Skeletal muscle satellite cell (primary cell): ENCODE results near the gene CPEB2.

ENCODE experiments used
- H3K27me3 ChIP-seq: 2 replicates; pipeline ENCODE4 v1.7.0; 2013; ENCODE audit warnings: low read length; ENCODE audit not compliant: control insufficient read depth, insufficient read depth
- H3K36me3 ChIP-seq: 2 replicates; pipeline ENCODE4 v1.7.0; 2013; ENCODE audit warnings: mild to moderate bottlenecking, control low read depth, low read length; ENCODE audit not compliant: insufficient read depth
- H3K4me1 ChIP-seq: 2 replicates; pipeline ENCODE4 v1.7.0; 2013; ENCODE audit warnings: low read length; ENCODE audit not compliant: control insufficient read depth, insufficient read depth
- H3K4me2 ChIP-seq: 2 replicates; pipeline ENCODE4 v1.7.0; 2013; ENCODE audit warnings: mild to moderate bottlenecking, low read length
- H3K4me3 ChIP-seq: 2 replicates; pipeline ENCODE4 v1.7.0; 2013; ENCODE audit warnings: low read length
- H3K9ac ChIP-seq: 2 replicates; pipeline ENCODE4 v1.7.0; 2013; ENCODE audit warnings: mild to moderate bottlenecking, low read depth, low read length, moderate library complexity
- H3K9me3 ChIP-seq: replicated peaks from 2 replicates; pipeline ENCODE4 v1.7.0; 2013; ENCODE audit warnings: mild to moderate bottlenecking, control low read depth, low read length

Gene CPEB2

DNA sequence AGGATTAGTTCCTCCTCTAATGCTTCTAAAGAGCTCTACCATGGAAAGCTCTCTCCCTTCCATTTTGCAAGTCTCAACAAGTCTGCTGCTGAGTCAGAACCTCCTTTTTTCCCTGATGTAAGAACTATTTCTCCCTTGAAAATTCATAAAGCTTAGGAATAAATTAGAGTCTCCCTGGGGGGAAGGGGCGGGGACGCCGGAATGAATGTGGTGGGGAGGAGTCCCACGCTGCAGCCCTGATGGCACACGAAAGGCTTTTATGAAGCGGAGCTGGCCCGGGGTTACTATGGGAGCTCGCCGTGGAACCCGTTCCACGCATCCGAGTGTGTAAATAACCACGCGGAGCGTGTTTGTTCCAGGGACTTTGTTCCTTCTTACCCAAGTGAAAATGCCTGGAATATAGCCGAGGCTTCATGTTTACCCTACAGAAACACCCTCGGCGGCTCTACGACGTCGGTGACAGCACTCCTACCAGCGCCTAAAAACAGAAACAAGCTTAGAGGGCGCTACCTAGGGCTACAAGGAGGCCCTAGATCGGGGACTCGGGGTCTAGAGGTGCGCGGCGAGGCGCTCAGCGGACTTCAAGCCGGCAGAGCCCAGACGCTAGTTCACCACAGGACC lies 923 bp upstream of the CPEB2 start:
- Histone ChIP-seq H3K36me3 (peaks cover 11% of the 10 kb centered on the region), H3K27me3 (no peaks in the 10 kb centered on the region), H3K9ac (peak overlapping the region; percentile 99), H3K4me3 (peak overlapping the region; percentile 97), H3K9me3 (no peaks in the 10 kb centered on the region), H3K4me1 (peaks cover 5% of the 10 kb centered on the region), H3K4me2 (peak overlapping the region; percentile 93)

DNA sequence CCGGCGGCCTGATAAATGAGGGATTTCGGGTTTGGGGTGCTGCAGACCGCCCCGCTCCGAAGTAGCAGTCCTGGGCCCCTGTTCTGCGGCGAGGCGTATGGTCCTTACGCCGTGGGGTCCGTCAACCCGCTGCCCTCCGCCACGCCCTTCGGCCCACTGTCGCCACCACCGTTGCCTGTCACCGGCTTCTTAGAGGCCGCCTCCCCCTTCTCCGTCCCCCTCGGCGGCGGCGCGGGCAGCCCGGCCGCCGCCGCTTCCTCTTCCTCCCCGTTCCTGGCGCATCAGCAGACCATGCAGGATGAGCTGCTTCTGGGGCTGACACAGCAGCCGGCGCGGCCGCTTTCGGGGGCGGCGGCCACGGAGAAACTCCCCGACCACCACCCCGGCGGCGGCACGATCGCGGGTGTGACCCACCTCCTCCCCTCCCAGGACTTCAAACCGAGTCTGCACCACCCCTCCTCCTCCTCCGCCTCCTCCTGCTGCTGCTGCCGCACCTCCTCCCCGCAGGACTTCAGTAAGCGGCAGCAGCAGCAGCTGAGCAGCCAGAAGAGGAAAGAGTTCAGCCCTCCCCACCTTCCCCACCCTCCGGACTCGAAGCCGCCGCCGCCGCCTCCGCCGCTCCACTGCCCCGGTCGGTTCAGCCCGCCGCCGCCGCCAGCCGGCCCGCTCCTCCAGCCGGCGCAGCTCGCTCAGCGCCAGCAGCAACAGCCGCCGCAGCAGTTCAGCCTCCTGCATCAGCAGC lies 549 bp downstream of the CPEB2 start:
- H3K4me3 ChIP-seq, result peak overlapping the region; percentile 97
- H3K9ac ChIP-seq, result peak overlapping the region; percentile 99
- H3K36me3 ChIP-seq, result peaks cover 19% of the 10 kb centered on the region
- H3K4me2 ChIP-seq, result peak overlapping the region; percentile 93
- H3K4me1 ChIP-seq, result peaks cover 5% of the 10 kb centered on the region
- H3K27me3 ChIP-seq, result no peaks in the 10 kb centered on the region
- H3K9me3 ChIP-seq, result no peaks in the 10 kb centered on the region

DNA sequence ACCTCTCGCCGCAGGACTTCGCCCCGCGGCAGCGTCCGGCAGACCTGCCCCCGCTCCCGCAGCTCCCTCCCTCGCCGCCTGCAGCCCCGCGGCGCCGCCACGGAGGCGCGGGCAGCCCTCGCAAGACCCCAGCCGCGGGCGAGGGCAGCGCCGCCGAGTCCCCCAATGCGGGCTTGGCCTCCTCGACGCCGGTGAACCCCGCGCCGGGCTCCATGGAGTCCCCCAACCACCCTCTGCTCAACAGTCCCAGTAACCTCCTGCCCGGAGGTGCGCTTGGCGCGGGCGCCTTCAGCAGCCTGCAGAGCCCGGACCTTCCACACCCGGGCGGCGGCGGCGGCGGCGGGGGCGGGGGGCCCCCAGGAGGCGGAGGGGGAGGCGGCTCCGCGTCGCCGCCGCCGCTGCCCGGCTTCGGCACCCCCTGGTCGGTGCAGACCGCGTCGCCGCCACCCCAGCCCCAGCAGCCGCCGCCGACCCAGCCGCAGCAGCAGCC lies 1.2 kb downstream of the CPEB2 start:
- Histone ChIP-seq H3K36me3 (peaks cover 25% of the 10 kb centered on the region), H3K9ac (peak overlapping the region; percentile 99), H3K4me1 (peaks cover 5% of the 10 kb centered on the region), H3K27me3 (no peaks in the 10 kb centered on the region), H3K9me3 (no peaks in the 10 kb centered on the region), H3K4me2 (peak overlapping the region; percentile 93), H3K4me3 (peak overlapping the region; percentile 97)

DNA sequence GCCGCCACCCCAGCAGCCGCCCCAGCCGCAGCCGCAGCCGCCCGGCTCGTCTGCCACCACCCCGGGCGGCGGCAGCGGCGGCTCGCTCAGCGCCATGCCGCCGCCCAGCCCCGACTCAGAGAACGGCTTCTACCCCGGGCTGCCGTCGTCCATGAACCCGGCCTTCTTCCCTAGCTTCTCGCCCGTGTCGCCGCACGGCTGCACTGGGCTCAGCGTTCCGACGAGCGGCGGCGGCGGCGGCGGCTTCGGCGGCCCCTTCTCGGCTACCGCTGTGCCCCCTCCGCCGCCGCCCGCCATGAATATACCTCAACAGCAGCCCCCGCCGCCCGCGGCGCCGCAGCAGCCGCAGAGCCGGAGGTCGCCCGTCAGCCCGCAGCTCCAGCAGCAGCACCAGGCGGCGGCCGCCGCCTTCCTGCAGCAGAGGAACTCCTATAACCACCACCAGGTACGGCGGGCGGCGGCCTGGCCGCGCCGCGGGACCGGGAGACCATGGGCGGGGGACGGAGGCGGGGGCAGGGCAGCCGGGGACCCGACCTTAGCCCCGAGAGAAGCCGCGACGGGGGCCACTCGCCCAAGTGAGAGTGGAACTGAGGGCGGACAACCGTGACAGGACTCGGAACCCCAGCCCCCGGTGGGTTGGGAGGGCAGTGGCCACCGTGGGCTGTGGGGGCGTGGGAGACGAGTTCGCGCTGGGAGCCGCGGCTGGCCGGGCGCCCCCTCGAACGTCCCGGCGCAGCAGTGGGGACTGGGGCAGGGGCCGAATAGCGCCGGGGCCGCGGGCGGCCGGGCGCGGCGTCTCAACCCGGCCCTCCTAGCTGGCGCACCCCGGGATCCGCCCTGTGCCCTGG lies 1.8 kb downstream of the CPEB2 start:
- no peaks in the 10 kb centered on the region for H3K27me3 ChIP-seq
- peak overlapping the region; percentile 99 for H3K9ac ChIP-seq
- H3K9me3 ChIP-seq, result no peaks in the 10 kb centered on the region
- H3K36me3 ChIP-seq, result peaks cover 32% of the 10 kb centered on the region
- peak overlapping the region; percentile 97 for H3K4me3 ChIP-seq
- peak overlapping the region; percentile 85 for H3K4me2 ChIP-seq
- peaks cover 5% of the 10 kb centered on the region for H3K4me1 ChIP-seq

DNA sequence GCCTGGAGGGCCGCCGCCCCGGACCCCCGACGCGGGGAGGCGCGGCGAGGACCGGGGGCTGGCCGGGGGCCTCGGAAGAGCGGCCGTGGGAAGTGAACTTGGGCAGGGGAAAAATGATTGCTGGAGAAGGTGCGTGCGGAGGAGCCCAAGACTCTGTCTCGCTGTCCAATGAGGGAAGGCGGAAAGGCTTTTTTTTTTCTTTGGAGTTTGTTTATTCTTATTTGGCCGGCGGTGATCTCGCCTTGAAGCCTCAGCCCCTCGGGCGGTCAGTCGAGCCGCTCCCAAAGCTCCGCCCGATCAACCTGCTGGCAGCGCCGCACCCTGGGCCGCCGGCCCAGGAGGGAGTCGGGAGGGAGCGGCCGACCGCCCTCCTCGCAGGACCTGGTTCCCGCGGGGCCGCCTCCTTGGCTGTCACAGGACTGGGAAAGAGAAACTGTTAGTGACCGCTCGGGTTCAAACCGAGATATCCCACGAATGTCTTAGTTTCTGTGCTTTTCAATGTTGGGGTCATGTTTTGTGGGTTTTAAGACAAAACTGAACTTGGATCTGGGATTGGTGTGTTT lies 2.5 kb downstream of the CPEB2 start:
- peak overlapping the region; percentile 99 for H3K9ac ChIP-seq
- peaks cover 5% of the 10 kb centered on the region for H3K4me1 ChIP-seq
- H3K9me3 ChIP-seq, result no peaks in the 10 kb centered on the region
- H3K27me3 ChIP-seq, result no peaks in the 10 kb centered on the region
- peak overlapping the region; percentile 85 for H3K4me2 ChIP-seq
- peaks cover 38% of the 10 kb centered on the region for H3K36me3 ChIP-seq
- H3K4me3 ChIP-seq, result peak overlapping the region; percentile 97

DNA sequence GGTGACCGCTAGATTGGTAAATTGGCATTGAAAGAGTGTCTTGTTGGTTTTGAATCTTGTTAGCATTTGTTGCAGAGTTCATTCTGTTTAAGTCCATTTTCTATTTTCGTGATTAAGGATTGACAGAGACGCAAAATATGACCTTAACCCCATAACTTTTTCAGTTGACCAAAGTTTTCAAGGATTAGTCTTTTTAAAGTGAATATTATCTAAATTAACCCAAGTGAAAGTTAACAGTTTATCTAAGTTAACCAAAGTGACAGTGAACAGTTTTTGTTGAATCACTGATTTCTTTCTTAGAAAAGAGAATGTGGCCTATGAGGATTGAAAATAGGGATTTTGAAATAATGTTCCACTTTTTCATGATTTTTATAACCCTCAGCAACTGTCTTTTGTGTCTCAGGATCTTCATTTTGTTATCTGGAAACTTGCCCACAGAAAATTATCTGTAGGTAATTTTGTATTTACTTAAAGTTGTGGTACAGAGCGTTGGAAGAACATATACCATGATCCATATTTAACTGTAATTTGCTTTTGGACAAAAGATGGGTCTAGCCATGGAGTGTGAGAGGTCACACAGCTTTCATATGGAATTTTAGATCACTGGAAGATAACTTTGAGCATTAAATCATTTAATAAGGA lies 3.3 kb downstream of the CPEB2 start:
- Histone ChIP-seq H3K4me3 (peak overlapping the region; percentile 97), H3K4me2 (peak overlapping the region; percentile 85), H3K9me3 (no peaks in the 10 kb centered on the region), H3K27me3 (no peaks in the 10 kb centered on the region), H3K9ac (peak overlapping the region; percentile 99), H3K36me3 (peaks cover 43% of the 10 kb centered on the region), H3K4me1 (peaks cover 4% of the 10 kb centered on the region)

DNA sequence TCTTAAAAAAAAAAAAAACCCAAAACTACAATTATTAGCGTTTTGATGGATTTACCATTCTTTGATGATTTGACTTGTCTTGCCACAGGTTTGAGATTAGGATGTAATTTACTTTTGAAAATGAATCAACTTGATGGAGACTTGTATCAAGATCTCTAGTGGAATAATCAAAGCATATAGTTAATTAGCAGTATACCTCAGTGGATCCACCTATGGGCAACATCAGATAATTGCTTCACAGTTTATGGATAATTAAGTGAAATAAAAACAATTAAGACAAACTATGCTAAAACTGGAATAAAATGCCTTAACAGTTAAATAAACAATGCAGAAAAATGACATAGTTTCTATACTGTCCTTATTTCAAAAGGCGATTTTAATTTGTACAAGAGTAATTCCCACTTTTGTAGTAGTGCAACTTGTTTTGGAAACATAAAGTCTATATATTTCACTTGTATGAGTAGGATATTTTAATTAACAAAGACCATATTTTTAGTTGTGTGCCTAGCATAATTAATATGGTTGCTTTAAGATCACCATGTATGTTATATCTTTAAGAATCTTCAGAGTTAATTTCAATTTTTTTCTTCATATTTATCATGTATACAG lies 4.2 kb downstream of the CPEB2 start:
- Histone ChIP-seq H3K9me3 (no peaks in the 10 kb centered on the region), H3K9ac (peak overlapping the region; percentile 99), H3K4me3 (peak overlapping the region; percentile 97)

DNA sequence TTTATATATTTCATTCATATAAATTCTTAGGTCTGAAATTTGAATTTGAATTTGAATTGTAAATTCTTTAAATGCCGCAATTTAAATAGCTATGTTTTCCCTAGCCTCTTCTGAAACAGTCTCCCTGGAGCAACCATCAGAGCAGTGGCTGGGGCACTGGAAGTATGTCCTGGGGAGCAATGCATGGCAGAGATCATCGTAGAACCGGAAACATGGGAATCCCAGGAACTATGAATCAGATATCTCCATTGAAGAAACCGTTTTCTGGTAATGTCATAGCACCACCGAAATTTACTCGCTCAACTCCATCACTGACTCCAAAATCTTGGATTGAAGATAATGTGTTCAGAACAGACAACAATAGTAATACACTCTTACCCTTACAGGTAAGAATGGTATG lies 4.9 kb downstream of the CPEB2 start:
- Histone ChIP-seq H3K27me3 (no peaks in the 10 kb centered on the region), H3K36me3 (peaks cover 55% of the 10 kb centered on the region), H3K4me2 (peak overlapping the region; percentile 85), H3K9ac (peak overlapping the region; percentile 99), H3K4me1 (no peaks in the 10 kb centered on the region), H3K4me3 (peak overlapping the region; percentile 97), H3K9me3 (no peaks in the 10 kb centered on the region)

More for the DNA sequence above, 4.2 kb downstream of the CPEB2 start:
- H3K36me3 ChIP-seq, result peaks cover 48% of the 10 kb centered on the region
- no peaks in the 10 kb centered on the region for H3K27me3 ChIP-seq
- no peaks in the 10 kb centered on the region for H3K4me1 ChIP-seq
- peak overlapping the region; percentile 85 for H3K4me2 ChIP-seq

DNA sequence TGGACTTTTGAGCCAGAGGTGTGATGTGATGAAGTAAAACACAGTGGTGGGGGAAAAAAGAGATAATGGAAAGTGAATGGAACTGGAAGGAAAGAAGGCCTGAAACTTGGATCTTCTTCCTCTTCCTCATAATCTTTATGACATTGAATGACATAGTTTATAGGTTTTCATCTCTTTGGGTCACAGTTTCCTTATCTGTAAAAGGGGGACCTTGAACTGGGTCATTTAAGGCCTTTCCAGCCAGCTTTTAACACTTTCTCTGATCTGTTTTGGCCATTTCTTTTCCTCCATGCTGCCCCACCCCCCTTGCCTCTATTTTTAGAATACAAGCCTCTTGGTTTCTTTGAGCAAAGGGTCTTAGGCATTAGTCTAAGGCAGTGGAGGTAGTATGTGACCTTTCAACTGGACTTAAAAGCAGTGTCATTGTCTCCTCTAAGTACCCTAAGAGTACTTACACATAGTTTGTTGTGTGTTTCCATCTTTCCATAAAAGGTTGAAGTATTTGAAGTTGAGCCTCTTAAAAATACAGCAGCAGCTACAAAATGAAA lies 7.8 kb downstream of the CPEB2 start:
- Histone ChIP-seq H3K36me3 (peaks cover 74% of the 10 kb centered on the region), H3K4me2 (peak overlapping the region; percentile 85), H3K27me3 (no peaks in the 10 kb centered on the region), H3K9ac (no peak overlapping the region), H3K4me1 (no peaks in the 10 kb centered on the region), H3K9me3 (no peaks in the 10 kb centered on the region), H3K4me3 (no peak overlapping the region)

DNA sequence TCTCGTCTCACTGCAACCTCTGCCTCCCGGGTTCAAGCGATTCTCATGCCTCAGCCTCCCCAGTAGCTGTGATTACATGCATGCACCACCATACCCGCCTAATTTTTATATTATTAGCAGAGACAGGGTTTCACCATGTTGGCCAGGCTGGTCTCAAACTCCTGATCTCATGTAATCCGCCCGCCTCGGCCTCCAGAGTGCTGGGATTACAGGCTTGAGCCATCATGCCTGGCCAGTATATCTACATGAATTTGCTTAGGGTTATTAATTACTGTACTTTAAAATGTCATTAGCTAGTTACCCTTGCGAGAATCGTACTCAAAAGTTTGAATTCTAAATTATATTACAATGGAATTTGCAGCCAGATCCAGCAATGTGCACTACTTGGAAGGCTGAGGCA lies 8.9 kb downstream of the CPEB2 start:
- Histone ChIP-seq H3K9ac (no peak overlapping the region), H3K9me3 (no peaks in the 10 kb centered on the region), H3K4me2 (no peak overlapping the region), H3K4me1 (no peaks in the 10 kb centered on the region), H3K4me3 (no peak overlapping the region), H3K36me3 (peaks cover 76% of the 10 kb centered on the region), H3K27me3 (no peaks in the 10 kb centered on the region)
